T-cell (primary cell): Measurements from ENCODE around the gene UGGT2. TPM values are rescaled to one million over a fixed set of nuclear protein-coding genes. Genes with fewer than 3 reads are reported as not detected.
"Not testable (repeated sequence)": the region's sequence is repeated elsewhere in the genome, so short reads cannot be mapped to it uniquely, and the experiment has no call there.

Experiments
- ATAC-seq, 4 experiments: fragments of 200-7000 bp in 3 of 4; fragments of 150-1000 bp in 1 of 4; cut with Tn5 transposase; replicated peaks in 1 of 4; 1 replicate in 3 of 4; 2 replicates in 1 of 4; pipeline ENCODE4 v1.10.0; 2021; ENCODE audit warnings: moderate library complexity in 3 of 4, mild to moderate bottlenecking in 2 of 4, moderate number of reproducible peaks in 1 of 4
- CTCF ChIA-PET, 2 donors: fragments of 300-600 bp; sonication (Branson Sonifier 250); formaldehyde crosslinking; loops; one replicate each; lab custom pipeline; 2022; ENCODE audit warnings: antibody characterized with exemption in 2 of 2; lab: Charles Lee
- POLR2A ChIA-PET, 2 donors: fragments of 300-600 bp; sonication (Branson Sonifier 250); formaldehyde crosslinking; loops; one replicate each; lab custom pipeline; 2022; ENCODE audit warnings: antibody characterized with exemption in 2 of 2; lab: Charles Lee
- DNase-seq, 35 experiments: peaks; one replicate each; pipeline versions ENCODE4 v3.0.0 to v3.0.0-alpha.2; 2013 to 2023
- H3K27ac ChIP-seq: one replicate; pipeline ENCODE4 v1.5.1; 2013; ENCODE audit warnings: low read length
- H3K27me3 ChIP-seq, 2 experiments: replicated peaks in 1 of 2; 1 replicate in 1 of 2; 2 replicates in 1 of 2; pipeline versions ENCODE4 v1.6.1 to v1.7.0; 2013; ENCODE audit warnings: low read length in 1 of 2, mixed read lengths in 1 of 2; ENCODE audit not compliant: control insufficient read depth in 2 of 2, insufficient read depth in 2 of 2; ENCODE audit errors: extremely low read depth in 1 of 2
- H3K36me3 ChIP-seq, 2 donors: 1 replicate in 1 of 2; 2 replicates in 1 of 2; pipeline versions ENCODE4 v1.6.1 to v1.7.0; 2013; ENCODE audit warnings: low read length in 1 of 2; ENCODE audit not compliant: control insufficient read depth in 2 of 2, insufficient read depth in 1 of 2; ENCODE audit errors: extremely low read depth in 1 of 2
- H3K4me1 ChIP-seq, 2 experiments: 1 replicate in 1 of 2; 2 replicates in 1 of 2; pipeline versions ENCODE4 v1.6.1 to v1.7.0; 2013; ENCODE audit warnings: low read length in 2 of 2, mixed read lengths in 1 of 2; ENCODE audit not compliant: insufficient read depth in 2 of 2, control insufficient read depth in 1 of 2; ENCODE audit errors: extremely low read depth in 1 of 2
- H3K4me3 ChIP-seq, 2 donors: 1 replicate in 1 of 2; 2 replicates in 1 of 2; pipeline versions ENCODE4 v1.5.1 to v1.7.0; 2013; ENCODE audit warnings: mild to moderate bottlenecking in 2 of 2, low read length in 1 of 2, moderate library complexity in 1 of 2; ENCODE audit not compliant: control insufficient read depth in 1 of 2; ENCODE audit errors: extremely low read depth in 1 of 2
- H3K9me3 ChIP-seq: 2 replicates; pipeline ENCODE4 v1.7.0; 2013
- H3K27ac Mint-ChIP-seq, 2 donors: one replicate each; pipeline ENCODE4 v1.8.0; 2020 to 2021; ENCODE audit warnings: mild to moderate bottlenecking in 2 of 2, mixed read lengths in 2 of 2
- H3K27me3 Mint-ChIP-seq, 2 donors: one replicate each; pipeline ENCODE4 v1.8.0; 2021 to 2022; ENCODE audit warnings: mixed read lengths in 2 of 2
- H3K36me3 Mint-ChIP-seq: one replicate; pipeline ENCODE4 v1.8.0; 2021; ENCODE audit warnings: mixed read lengths
- H3K4me1 Mint-ChIP-seq, 3 donors: one replicate each; pipeline ENCODE4 v1.8.0; 2020 to 2022; ENCODE audit warnings: mixed read lengths in 3 of 3, mild to moderate bottlenecking in 1 of 3
- H3K4me3 Mint-ChIP-seq, 3 donors: one replicate each; pipeline ENCODE4 v1.8.0; 2020 to 2022; ENCODE audit warnings: mild to moderate bottlenecking in 3 of 3, mixed read lengths in 3 of 3, moderate library complexity in 3 of 3
- H3K9me3 Mint-ChIP-seq, 3 donors: one replicate each; pipeline ENCODE4 v1.8.0; 2020 to 2022; ENCODE audit warnings: mixed read lengths in 3 of 3
- WGBS: methylation state at CpG from one replicate; pipeline ENCODE4 v1.1.5; 2013; ENCODE audit warnings: missing lambda C conversion rate; ENCODE audit not compliant: insufficient coverage; 5-methylcytosine and 5-hydroxymethylcytosine counted together
- total RNA-seq, 35 experiments: library from RNA in 6 of 35; stranded (reverse) in 6 of 35; fragments of 120-200 nt in 1 of 35; gene quantifications; one replicate each; pipeline versions ENCODE4 v1.2.1 to v1.2.4 and lab custom pipeline; 2013 to 2026

The UGGT2 gene
- total RNA-seq, 5 donors from 2014 or later (not counting 1 experiment from before 2014, with no cell fraction given) = 0.13 to 0.59 (median 0.42) TPM; not detected in 1

DNA sequence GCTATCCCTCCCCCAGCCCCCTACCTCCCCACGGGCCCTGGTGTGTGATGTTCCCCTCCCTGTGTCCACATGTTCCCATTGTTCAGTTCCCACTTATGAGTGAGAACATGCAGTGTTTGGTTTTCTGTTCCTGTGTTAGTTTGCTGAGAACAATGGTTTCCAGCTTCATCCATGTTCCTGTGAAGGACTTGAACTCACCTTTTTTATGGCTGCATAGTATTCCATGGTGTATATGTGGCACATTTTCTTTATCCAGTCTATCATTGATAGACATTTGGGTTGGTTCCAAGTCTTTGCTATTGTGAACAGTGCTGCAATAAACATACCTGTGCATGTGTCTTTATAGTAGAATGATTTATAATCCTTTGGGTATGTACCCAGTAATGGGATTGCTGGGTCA lies 271.3 kb downstream of the UGGT2 start:
- DNase-seq, H3K27ac ChIP-seq, H3K9me3 ChIP-seq, H3K27me3 Mint-ChIP-seq, H3K4me3 Mint-ChIP-seq, H3K4me1 ChIP-seq, H3K4me1 Mint-ChIP-seq, H3K27me3 ChIP-seq, ATAC-seq, H3K27ac Mint-ChIP-seq, H3K9me3 Mint-ChIP-seq, H3K4me3 ChIP-seq, POLR2A ChIA-PET: not testable (repeated sequence)
- CTCF ChIA-PET = interaction anchor here in 1 of 2 donors (0.6 kb wide), 1 partner anchor 17 kb away, joined by 4 read pairs; no protein-coding TSS in a partner anchor
- H3K36me3 ChIP-seq = peaks cover 6 to 32% of the 10 kb centered on the region in 2 donors
- whole genome bisulfite sequencing = no CpG with 5 or more reads among the region's 1 CpG
- peaks cover 33% of the 10 kb centered on the region for H3K36me3 Mint-ChIP-seq

DNA sequence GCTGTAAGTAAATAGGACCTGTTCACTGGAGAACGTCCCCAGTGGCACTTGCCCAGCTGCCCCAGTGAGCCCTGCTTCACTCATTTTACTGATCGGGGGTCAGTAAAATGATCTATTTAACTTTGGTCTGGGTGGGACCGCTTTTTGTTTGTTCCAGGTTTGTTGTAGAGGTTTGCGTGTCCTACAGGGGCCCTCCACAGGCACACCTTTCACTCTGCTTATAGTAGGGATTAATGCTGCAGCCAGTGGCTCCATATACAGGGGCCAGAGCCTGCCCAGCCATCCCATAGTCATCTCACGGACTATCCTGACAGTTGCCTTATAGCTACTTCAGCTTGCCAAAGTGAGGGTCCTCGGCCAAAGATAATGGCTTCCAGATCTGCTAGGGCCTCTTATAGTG lies 272.2 kb downstream of the UGGT2 start:
- Histone ChIP-seq H3K27ac (no peak overlapping the region), H3K4me1 (no peaks in the 10 kb centered on the region), H3K36me3 (peaks cover 6 to 33% of the 10 kb centered on the region in 2 donors), H3K4me3 (no peak overlapping the region), H3K27me3 (no peaks in the 10 kb centered on the region), H3K9me3 (no peaks in the 10 kb centered on the region)
- H3K27me3 Mint-ChIP-seq = no peaks in the 10 kb centered on the region
- CTCF ChIA-PET = interaction anchor here in 1 of 2 donors (0.6 to 0.7 kb wide), 2 partner anchors 159 to 831 kb away, joined by 3 to 5 read pairs; no protein-coding TSS in a partner anchor
- no peaks in the 10 kb centered on the region for H3K9me3 Mint-ChIP-seq
- H3K36me3 Mint-ChIP-seq = peaks cover 28% of the 10 kb centered on the region
- WGBS = 100% methylated on average over 1 of the region's 6 CpGs
- H3K4me1 Mint-ChIP-seq = peaks cover 0 to 3% (median 0%) of the 10 kb centered on the region in 3 donors
- no peak overlapping the region for H3K4me3 Mint-ChIP-seq
- POLR2A ChIA-PET = no interaction called here
- H3K27ac Mint-ChIP-seq = no peak overlapping the region
- DNase-seq = no peak
- no peak for ATAC-seq

DNA sequence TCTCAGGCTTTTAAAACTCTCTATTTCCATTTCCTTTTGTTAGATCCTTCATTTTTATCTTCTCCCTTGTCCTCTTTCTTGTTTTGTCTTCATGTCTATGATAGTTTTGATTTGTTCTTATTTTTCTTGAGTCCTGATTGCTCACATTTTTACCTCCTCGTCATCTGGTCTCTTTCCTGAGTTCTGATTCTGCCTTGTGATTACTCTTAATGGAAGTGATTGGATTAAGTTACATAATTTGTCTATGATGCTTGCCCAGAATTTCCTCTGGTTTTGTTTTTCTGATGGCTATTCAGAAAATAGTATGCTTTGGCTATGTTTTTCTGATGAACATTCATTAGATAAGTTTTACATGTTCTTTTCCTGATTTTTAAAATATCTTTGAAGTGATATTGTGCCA lies 273.7 kb downstream of the UGGT2 start:
- no CpG with 5 or more reads among the region's 1 CpG for WGBS

DNA sequence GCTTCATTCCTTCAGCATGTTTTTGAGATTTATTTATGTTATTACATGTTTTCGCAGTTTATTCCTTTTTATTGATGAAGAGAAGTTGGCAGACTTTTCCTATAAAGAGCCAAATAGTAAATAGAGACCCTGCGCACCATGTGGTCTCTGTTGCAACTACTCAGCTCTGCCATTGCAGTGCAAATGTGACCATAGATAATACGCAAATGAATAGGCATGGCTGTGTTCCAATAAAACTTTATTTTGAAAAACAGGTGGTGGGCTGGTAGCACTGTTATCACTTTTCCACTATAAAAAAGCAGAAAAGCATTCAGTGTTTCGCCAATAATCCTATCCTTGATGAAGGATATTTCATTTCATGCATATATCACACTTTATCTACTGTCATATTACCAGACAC lies 281.3 kb downstream of the UGGT2 start:
- peaks cover 52% of the 10 kb centered on the region for H3K36me3 Mint-ChIP-seq
- H3K27ac ChIP-seq = no peak overlapping the region
- H3K4me3 ChIP-seq = no peak overlapping the region
- ATAC-seq (no peak), DNase-seq (no peak)
- ChIA-PET CTCF (interaction anchor here in 1 of 2 donors (0.6 kb wide), 1 partner anchor 579 kb away, joined by 4 read pairs; no protein-coding TSS in a partner anchor), POLR2A (no interaction called here)
- H3K4me3 Mint-ChIP-seq = no peak overlapping the region
- peaks cover 0 to 18% of the 10 kb centered on the region in 2 donors for H3K36me3 ChIP-seq
- no peaks in the 10 kb centered on the region for H3K4me1 ChIP-seq
- no peaks in the 10 kb centered on the region for H3K27me3 ChIP-seq
- peaks cover 4 to 15% (median 10%) of the 10 kb centered on the region in 3 donors for H3K4me1 Mint-ChIP-seq
- H3K27ac Mint-ChIP-seq = no peak overlapping the region
- no peaks in the 10 kb centered on the region for H3K27me3 Mint-ChIP-seq
- H3K9me3 ChIP-seq = no peaks in the 10 kb centered on the region
- WGBS = 100% methylated on average over 1 of the region's 4 CpGs
- H3K9me3 Mint-ChIP-seq = no peaks in the 10 kb centered on the region

More for the DNA sequence above, 273.7 kb downstream of the UGGT2 start:
- no peak overlapping the region for H3K4me3 Mint-ChIP-seq
- peaks cover 0 to 7% (median 4%) of the 10 kb centered on the region in 3 donors for H3K4me1 Mint-ChIP-seq
- no peaks in the 10 kb centered on the region for H3K9me3 Mint-ChIP-seq
- POLR2A ChIA-PET = no interaction called here
- Histone ChIP-seq H3K9me3 (no peaks in the 10 kb centered on the region), H3K27me3 (no peaks in the 10 kb centered on the region), H3K27ac (no peak overlapping the region), H3K4me3 (no peak overlapping the region), H3K4me1 (no peaks in the 10 kb centered on the region), H3K36me3 (peaks cover under 1 to 36% of the 10 kb centered on the region in 2 donors)
- H3K36me3 Mint-ChIP-seq = peaks cover 28% of the 10 kb centered on the region
- no peak overlapping the region for H3K27ac Mint-ChIP-seq
- no peaks in the 10 kb centered on the region for H3K27me3 Mint-ChIP-seq
- CTCF ChIA-PET = interaction anchor here in 1 of 2 donors (0.7 kb wide), 1 partner anchor 364 kb away, joined by 4 read pairs; no protein-coding TSS in a partner anchor
- DNase-seq (no peak), ATAC-seq (no peak)

DNA sequence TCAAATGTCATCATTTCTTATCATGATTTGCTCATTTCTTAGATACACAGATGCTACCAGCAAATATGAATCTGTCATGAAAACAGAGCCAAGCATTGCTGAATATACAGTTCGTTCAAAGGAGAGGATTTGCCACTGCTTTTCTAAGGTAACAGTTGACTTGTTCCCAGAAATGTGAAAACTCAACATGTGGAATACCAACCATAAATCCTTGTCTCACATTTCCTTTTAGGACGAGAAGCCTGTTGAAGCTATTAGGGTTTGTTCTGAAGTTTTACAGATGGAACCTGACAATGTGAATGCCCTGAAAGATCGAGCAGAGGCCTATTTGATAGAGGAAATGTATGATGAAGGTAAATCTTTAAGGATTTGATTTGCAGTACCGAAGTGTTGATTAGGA lies 289.6 kb downstream of the UGGT2 start:
- Histone ChIP-seq H3K9me3 (no peaks in the 10 kb centered on the region), H3K27me3 (no peaks in the 10 kb centered on the region), H3K36me3 (peaks cover 0 to 26% of the 10 kb centered on the region in 2 donors), H3K4me1 (no peaks in the 10 kb centered on the region), H3K4me3 (no peak overlapping the region), H3K27ac (no peak overlapping the region)
- ChIA-PET POLR2A (no interaction called here), CTCF (interaction anchor here in 1 of 2 donors (0.7 kb wide), 1 partner anchor 45 kb away, joined by 3 read pairs; no protein-coding TSS in a partner anchor)
- H3K4me1 Mint-ChIP-seq = no peaks in the 10 kb centered on the region
- H3K36me3 Mint-ChIP-seq = peaks cover 59% of the 10 kb centered on the region
- no peak for ATAC-seq
- no peaks in the 10 kb centered on the region for H3K9me3 Mint-ChIP-seq
- no peak for DNase-seq
- WGBS = 83% methylated on average over 1 of the region's 4 CpGs
- H3K27me3 Mint-ChIP-seq = no peaks in the 10 kb centered on the region
- no peak overlapping the region for H3K4me3 Mint-ChIP-seq
- H3K27ac Mint-ChIP-seq = no peak overlapping the region

DNA sequence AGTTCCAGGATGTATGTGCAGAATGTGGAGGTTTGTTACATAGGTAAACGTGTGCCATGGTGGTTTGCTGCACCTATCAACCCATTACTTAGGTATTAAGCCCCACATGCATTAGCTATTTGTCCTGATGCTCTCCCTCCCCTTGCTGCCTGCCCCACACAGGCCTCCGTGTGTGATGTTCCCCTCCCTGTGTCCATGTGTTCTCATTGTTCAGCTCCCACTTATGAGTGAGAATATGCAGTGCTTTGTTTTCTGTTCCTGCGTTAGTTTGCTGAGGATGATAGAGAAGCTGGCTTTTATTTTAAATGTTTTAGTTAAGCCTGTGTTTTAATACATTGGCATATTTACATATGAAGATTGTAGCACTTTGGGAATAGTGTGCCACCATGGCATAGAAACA lies 290.6 kb downstream of the UGGT2 start:
- CTCF ChIA-PET = interaction anchor here in 1 of 2 donors (0.7 kb wide), 1 partner anchor 77 kb away, joined by 3 read pairs; no protein-coding TSS in a partner anchor
- not testable (repeated sequence) for H3K27me3 Mint-ChIP-seq, H3K4me1 Mint-ChIP-seq, H3K4me3 ChIP-seq, H3K9me3 ChIP-seq, H3K27me3 ChIP-seq, DNase-seq, H3K27ac Mint-ChIP-seq, ATAC-seq, H3K4me1 ChIP-seq, H3K27ac ChIP-seq, H3K4me3 Mint-ChIP-seq, H3K9me3 Mint-ChIP-seq
- POLR2A ChIA-PET = interaction anchor here in 1 of 2 donors (0.8 kb wide), 1 partner anchor 86 kb away, joined by 5 read pairs; the partner anchor contains the start of gene DNAJC3
- peaks cover 60% of the 10 kb centered on the region for H3K36me3 Mint-ChIP-seq
- no CpG with 5 or more reads among the region's 3 CpGs for WGBS
- H3K36me3 ChIP-seq = peaks cover 0 to 22% of the 10 kb centered on the region in 2 donors
